ENCODE results near the gene PLXNC1. TPM values are rescaled to one million over a fixed set of nuclear protein-coding genes. Genes with fewer than 3 reads are reported as not detected.

The PLXNC1 gene
- polyA plus RNA-seq, 1 experiment = 2.2 TPM

DNA sequence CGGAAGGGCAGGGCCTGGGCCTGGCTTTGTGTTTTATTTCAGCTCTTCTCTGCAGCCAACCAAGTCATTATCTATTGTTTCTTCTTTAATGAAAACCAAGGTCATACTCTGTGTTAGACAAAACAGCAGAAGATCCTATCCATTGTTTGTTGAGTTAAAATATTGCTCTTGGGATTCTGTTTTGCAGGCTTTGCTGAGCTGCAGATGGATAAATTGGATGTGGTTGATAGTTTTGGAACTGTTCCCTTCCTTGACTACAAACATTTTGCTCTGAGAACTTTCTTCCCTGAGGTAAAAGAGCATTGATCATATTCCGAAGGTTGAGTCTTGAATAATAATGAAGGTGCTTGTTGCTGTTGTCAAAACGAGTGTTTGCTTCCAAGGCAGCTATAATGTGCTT lies 106.6 kb downstream of the PLXNC1 start:
- TF ChIP-seq, protein P1, sequence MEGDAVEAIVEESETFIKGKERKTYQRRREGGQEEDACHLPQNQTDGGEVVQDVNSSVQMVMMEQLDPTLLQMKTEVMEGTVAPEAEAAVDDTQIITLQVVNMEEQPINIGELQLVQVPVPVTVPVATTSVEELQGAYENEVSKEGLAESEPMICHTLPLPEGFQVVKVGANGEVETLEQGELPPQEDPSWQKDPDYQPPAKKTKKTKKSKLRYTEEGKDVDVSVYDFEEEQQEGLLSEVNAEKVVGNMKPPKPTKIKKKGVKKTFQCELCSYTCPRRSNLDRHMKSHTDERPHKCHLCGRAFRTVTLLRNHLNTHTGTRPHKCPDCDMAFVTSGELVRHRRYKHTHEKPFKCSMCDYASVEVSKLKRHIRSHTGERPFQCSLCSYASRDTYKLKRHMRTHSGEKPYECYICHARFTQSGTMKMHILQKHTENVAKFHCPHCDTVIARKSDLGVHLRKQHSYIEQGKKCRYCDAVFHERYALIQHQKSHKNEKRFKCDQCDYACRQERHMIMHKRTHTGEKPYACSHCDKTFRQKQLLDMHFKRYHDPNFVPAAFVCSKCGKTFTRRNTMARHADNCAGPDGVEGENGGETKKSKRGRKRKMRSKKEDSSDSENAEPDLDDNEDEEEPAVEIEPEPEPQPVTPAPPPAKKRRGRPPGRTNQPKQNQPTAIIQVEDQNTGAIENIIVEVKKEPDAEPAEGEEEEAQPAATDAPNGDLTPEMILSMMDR (IDR thresholded peaks at IDR 0.05; ENCODE audit: insufficient read depth, low read depth, low read length) = no peak
- DNase-seq (ENCODE audit: low read depth) = no peak
- no peak overlapping the region for H3K4me3 ChIP-seq (ENCODE audit: low read depth, low read length)
- CTCF ChIA-PET = interaction anchor here (1.1 kb wide), 1 partner anchor 9 kb away, joined by 3 read pairs; no protein-coding TSS in a partner anchor
- no peaks in the 10 kb centered on the region; the same call in 1 of the 2 replicates for H3K27me3 ChIP-seq (ENCODE audit: control insufficient read depth, insufficient read depth, low read length)
- POLR2A ChIA-PET = interaction anchor here (0.5 kb wide), 1 partner anchor 276 kb away, joined by 8 read pairs; no protein-coding TSS in a partner anchor
- H3K36me3 ChIP-seq (ENCODE audit: control insufficient read depth, insufficient read depth, low read length) = no peaks in the 10 kb centered on the region

DNA sequence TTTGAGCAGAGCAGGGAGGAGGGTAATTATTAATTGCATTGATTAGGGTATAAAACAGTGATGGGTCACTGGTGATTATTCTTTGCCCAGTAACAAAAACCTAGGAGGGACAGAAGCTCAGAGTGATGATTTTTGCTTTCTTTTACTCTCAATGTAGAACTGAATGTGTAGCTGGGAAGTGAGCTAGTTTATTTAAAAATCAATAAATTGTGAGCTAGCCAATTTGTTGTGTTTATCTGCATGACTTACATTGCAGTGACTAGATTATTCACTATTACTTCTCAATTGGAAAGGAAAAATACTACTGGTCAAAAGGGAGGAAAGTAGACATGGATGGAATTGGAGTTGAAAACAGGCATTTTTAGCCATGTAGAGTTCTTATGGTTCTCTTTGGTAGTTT lies 107.1 kb downstream of the PLXNC1 start:
- CTCF ChIA-PET = interaction anchor here (1.1 kb wide), 1 partner anchor 9 kb away, joined by 3 read pairs; no protein-coding TSS in a partner anchor
- DNase-seq (ENCODE audit: low read depth) = no peak
- H3K4me3 ChIP-seq (ENCODE audit: low read depth, low read length) = no peak overlapping the region
- POLR2A ChIA-PET = no interaction called here
- H3K27me3 ChIP-seq (ENCODE audit: control insufficient read depth, insufficient read depth, low read length) = no peaks in the 10 kb centered on the region
- no peaks in the 10 kb centered on the region; the same call in 1 of the 2 replicates for H3K36me3 ChIP-seq (ENCODE audit: control insufficient read depth, insufficient read depth, low read length)
- TF ChIP-seq, protein P1 (IDR thresholded peaks at IDR 0.05; ENCODE audit: insufficient read depth, low read depth, low read length) = no peak

DNA sequence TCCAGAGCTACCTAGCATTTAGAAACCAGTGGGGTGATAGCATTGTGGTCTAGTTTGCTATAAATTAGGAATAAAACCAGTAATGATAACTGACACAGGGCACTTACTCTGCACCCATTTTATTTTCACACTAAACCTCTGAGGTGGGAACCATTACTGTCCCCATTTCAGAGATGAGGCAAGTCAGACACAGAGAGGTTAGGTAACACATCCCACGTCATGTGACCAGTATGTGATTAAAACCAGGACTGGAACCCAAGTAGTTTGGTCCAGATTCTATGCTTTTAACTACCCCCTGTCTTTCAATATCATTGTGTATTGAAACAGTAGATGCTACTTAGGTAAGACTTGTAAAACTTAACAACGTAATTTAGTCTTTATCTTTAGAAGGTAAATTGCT lies 110.2 kb downstream of the PLXNC1 start:
- ChIA-PET CTCF (no interaction called here), POLR2A (no interaction called here)
- Histone ChIP-seq H3K4me3 (ENCODE audit: low read depth, low read length) (no peak overlapping the region), H3K27me3 (ENCODE audit: control insufficient read depth, insufficient read depth, low read length) (no peaks in the 10 kb centered on the region), H3K36me3 (ENCODE audit: control insufficient read depth, insufficient read depth, low read length) (no peaks in the 10 kb centered on the region; the same call in 1 of the 2 replicates)
- TF ChIP-seq, protein P1 (IDR thresholded peaks at IDR 0.05; ENCODE audit: insufficient read depth, low read depth, low read length) = no peak
- DNase-seq (ENCODE audit: low read depth) = no peak

DNA sequence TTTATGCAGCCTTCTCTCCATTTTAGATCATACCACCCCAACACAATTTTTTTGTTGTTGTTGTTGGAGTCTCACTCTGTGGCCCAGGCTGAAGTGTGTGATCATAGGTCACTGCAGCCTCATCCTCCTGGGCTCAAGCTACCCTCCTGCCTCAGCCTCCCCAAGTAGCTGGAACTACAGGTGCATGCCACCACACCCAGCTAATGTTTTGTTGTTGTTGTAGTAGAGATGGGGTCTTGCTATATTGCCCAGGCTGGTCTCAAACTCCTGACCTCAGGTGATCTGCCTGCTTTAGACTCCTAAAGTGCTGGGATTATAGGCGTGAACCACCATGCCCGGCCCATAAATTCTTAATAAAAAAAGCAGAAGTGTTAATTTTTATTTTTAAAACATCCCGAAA lies 111.6 kb downstream of the PLXNC1 start:
- CTCF ChIA-PET = interaction anchor here (0.6 kb wide), 1 partner anchor 94 kb away, joined by 3 read pairs; no protein-coding TSS in a partner anchor
- H3K36me3 ChIP-seq (ENCODE audit: control insufficient read depth, insufficient read depth, low read length) = no peaks in the 10 kb centered on the region; the same call in 1 of the 2 replicates
- TF ChIP-seq, protein P1 (IDR thresholded peaks at IDR 0.05; ENCODE audit: insufficient read depth, low read depth, low read length) = no peak
- no peak overlapping the region for H3K4me3 ChIP-seq (ENCODE audit: low read depth, low read length)
- no peak for DNase-seq (ENCODE audit: low read depth)
- H3K27me3 ChIP-seq (ENCODE audit: control insufficient read depth, insufficient read depth, low read length) = no peaks in the 10 kb centered on the region
- POLR2A ChIA-PET = no interaction called here

DNA sequence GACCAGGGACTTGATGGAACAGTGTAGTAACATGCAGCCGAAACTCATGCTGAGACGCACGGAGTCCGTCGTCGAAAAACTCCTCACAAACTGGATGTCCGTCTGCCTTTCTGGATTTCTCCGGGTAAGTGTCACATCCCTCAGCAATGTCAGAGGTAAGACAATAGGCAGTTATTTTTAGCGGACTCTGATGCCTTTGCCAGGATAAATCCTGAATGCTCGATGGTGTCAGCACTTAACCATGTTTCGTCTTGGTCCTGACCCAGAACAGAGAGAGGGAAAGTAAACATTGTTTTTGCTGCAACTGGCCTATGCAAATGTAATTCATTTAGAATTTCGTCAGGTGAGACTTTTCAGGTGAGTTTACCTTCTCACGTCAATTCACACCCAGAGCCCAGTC lies 112.3 kb downstream of the PLXNC1 start:
- DNase-seq (ENCODE audit: low read depth) = no peak
- Histone ChIP-seq H3K27me3 (ENCODE audit: control insufficient read depth, insufficient read depth, low read length) (no peaks in the 10 kb centered on the region), H3K36me3 (ENCODE audit: control insufficient read depth, insufficient read depth, low read length) (no peaks in the 10 kb centered on the region; the same call in 1 of the 2 replicates), H3K4me3 (ENCODE audit: low read depth, low read length) (no peak overlapping the region)
- POLR2A ChIA-PET = no interaction called here
- TF ChIP-seq, protein P1 (IDR thresholded peaks at IDR 0.05; ENCODE audit: insufficient read depth, low read depth, low read length) = no peak
- CTCF ChIA-PET = interaction anchor here (1.4 kb wide), 1 partner anchor 173 kb away, joined by 3 read pairs; no protein-coding TSS in a partner anchor

All from BJ (cell line).